ENCODE results near the gene CEBPA.

The CEBPA gene

DNA sequence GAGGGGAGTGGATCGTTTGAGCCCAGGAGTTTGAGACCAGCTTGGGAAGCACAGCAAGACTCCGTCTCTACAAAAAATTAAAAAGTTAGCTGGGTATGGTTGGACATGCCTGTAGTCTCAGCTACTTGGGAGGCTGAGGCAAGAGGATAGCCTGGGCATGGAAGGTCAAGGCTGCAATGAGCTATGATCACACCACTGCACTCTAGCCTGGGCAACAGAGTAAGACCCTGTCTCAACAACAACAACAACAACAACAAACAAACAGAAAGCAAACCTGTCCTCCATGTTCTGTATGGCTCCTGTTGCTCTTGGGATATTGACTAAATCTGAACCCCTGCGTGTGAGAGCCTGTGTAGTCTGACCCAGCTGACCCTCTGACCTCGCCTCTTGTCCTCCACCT is 14.9 kb downstream of the CEBPA start:
- DNase-seq (ENCODE audit: low spot score), result no peak

DNA sequence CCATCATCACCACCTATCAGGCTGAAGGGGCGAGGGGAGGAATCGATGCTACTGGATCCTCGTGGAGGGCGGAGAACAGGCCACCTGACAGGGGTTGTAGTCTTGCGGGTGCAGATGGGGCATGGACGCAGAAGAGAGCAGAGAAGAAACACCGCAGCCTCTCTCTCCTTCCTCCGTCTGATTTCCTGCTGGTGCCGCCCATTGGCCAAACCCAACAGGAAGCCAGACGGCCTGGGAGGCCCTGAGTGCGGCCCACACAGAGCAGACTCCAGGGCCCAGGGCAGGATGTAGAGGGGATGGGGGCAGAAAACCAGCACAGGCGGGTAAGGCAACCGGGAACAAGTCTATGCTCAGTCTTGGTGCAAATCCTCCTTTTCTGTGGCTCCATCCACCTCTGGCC is 15.4 kb downstream of the CEBPA start:
- no peak for DNase-seq (ENCODE audit: low spot score)

DNA sequence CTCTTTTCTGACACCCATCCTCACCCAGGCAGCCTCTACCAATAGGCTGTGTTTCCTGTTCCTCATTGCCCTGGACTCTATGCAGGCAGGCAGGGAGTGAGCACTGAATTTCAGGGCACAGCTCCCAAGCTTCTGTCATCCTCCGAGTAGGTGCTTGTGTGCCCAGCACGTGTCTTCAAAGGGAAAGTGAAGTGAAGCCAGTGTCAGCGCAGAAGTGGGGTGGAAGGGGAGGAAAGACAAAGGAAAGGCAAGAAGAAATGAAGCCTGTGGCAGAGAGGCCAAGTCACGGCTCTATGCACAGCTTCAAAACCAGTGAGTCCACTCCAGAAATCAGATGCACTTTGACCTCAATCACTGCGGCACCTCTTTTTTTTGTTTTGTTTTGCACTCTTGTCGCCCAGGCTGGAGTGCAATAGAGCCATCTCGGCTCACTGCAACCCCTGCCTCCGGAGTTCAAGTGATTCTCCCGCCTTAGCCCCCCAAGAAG is 16.9 kb downstream of the CEBPA start:
- DNase-seq (ENCODE audit: low spot score), result no peak

DNA sequence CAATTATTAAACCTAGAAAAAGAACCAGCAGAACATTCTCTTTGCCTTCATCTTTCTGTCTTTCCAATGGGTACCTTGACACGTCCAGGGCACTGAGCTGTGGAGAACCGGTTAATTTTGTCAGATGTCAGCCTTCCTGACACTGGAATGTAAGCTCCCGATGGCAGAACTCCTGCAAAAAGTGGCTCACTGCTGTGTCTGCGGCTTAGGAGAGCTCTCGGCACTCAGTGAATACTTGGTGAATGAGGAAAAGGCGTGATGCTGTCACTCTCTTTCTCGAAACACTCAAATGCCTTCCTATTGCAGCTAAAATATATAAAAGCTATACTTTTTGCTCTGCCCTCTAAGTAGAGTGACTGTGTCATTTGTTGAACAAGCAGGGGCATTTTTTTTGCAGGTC is 17.6 kb downstream of the CEBPA start:
- DNase-seq (ENCODE audit: low spot score), result no peak

DNA sequence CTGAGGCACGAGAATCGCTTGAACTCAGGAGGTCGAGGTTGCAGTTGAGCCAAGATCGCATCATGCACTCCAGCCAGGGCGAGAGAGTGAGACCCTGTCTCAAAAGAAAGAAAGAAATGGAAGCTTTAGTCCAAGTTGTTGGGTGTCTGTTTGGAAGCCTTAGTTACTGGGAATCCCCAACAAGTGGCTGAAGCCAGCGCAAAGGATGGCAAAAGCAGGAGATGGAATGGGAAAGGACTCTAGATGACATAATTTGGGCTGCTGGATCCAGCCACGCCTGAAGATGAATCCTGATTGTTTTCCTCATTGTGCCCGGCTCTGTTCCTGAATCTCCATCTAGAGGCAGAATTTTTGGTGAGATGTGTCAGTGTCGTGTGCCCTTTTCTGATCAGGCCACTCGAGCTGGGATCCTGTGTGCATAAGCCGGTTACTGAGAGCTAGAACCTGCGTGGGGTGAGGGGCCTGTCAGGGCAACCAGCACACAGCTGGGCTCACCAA is 18.1 kb downstream of the CEBPA start:
- no peak for DNase-seq (ENCODE audit: low spot score)

DNA sequence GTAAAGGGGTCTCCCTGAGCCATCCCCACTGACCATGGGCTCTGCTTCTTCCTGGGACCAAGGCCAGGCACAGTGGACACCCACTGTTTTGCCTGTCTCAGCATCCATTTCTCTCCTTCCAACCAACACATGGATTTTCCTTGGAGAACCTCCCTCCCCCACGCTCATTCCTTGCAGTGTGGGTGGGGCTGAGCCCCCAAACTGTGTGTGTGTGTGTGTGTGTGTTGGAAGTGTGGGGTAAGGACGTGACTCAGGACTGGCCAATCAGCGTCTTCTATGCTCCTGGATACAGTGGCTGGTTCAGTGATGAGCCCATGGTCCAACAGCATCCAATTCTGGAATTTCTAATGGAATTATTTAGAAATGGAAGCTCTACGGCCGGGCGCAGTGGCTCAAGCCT is 18.7 kb downstream of the CEBPA start:
- DNase-seq (ENCODE audit: low spot score), result no peak

DNA sequence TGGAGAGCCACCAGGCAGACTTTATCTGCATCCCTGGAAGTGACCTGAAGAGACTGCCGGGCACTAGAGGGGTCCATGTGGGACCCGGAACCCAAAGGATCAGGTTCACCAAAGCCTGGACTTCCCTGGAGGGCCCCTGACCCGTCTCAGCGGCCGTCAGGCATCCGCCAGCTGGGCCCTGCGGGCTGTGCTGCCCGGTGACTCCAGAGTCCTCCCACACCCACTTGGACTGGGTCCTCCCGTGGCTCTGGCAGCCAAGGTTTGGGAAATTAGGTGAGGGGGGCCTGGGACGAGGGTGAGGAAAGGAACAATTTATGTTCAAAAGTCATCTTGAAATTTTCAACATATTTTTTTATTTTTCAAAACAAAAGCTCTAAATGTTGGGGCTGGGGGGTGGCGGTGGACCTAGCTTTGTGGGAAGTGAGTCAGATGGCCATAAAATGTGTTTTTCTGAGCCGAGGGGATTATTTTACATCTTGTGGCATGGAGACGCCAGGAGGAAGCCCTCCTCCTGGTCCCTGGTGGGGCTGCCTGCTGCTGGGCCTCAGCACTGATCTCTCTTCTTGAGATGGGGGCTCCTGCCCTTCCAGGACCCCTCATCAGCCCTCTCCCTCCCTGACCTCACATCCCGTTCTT is 20.2 kb downstream of the CEBPA start:
- DNase-seq (ENCODE audit: low spot score), result no peak

DNA sequence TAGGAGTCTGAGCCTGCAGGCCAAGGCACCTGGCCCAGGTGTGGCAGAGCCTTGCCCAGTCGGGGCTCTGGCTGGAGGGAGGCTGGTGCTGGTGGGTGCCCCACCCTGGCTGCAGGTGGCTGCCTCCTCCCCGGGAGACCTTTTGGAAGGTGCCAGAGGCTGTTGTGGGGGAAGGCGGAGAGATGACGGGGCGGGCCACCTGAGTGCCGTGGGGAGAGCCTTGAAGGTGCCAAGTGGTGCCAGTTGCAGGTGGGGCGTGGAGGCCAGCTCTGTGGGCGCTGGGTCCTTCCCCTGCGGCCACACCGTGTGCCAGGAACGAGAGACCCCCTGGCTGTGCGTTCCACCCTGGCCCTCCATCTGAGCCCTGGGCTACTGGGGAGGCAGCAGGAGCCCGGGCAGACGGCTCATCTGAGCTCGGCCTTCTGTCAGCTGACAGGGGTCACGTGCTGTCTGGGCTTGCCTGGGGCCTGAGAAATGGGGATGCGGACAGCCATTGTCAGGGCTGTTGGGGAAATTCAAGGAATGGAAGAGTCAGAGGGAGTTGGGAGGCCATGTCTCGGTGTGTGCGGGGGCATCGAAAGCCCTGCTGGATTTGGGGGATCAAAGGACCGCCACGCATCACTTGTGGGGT is 20.9 kb downstream of the CEBPA start:
- no peak for DNase-seq (ENCODE audit: low spot score)

DNA sequence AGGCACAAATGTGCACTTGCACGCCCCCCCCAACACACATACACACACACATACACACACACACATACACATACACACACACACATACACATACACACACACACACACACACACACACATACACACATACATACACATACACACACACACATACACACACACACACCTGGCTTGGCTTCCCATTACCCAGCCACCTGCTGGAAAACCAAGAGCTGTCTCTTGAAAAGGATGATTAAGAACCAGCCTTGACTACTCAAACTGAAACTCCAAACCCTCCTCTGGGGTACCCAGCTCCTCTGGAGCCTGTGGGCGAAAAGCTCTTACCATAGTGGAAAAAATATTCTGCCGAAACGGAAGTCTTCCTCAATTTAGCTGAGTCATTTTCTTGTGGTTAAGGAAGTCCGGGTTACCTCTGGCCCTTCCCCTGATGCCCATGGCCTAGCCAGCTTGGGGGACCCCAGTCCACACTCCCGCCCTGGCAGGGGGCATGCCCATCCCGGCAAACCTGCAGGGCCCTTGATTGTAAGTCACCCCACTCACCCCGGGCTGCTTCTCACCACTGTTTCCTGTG is 21.9 kb downstream of the CEBPA start:
- no peak for DNase-seq (ENCODE audit: low spot score)

DNA sequence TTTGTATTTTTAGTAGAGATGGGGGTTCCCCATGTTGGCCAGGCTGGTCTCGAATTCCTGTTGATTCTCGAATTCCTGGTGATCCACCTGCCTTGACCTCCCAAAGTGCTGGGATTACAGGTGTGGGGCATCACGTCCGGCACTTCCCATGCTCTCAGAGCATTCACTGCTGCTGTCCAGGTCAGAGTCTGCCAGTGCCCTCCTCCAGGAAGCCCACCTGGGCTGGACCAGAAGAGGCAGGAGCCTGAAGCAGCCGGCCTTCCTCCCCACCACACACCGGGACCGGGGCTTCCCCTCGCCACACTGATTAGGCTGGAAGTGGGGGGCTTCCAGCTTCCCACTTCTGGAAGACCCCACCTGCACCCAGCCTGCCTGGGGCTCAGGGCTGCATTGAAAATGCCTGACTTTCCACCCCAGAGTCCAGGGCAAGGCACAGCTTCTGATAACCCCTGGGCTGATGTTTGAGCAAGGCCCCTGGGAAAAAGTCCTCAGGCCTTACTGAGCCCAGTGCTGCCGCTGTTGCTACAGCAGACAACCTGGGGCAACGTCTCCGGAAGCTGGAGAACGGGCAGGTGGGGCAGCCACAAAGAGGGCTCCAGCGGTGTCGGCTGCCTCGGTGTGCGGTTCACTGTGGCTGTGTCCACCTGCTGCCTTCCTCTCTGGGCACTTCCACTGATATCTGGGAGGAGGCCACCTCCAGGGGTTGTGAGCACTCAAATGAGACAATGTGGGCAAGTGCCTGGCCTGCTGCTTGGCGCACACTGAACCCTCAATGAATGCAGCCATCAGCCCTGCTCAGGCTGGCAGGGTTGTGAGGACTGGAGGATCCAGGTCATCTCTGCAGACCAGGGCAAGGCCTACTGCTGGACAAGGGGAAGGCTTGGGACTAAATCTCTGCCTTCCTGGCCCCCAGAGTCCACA is 22.6 kb downstream of the CEBPA start:
- DNase-seq (ENCODE audit: low spot score), result no peak

DNA sequence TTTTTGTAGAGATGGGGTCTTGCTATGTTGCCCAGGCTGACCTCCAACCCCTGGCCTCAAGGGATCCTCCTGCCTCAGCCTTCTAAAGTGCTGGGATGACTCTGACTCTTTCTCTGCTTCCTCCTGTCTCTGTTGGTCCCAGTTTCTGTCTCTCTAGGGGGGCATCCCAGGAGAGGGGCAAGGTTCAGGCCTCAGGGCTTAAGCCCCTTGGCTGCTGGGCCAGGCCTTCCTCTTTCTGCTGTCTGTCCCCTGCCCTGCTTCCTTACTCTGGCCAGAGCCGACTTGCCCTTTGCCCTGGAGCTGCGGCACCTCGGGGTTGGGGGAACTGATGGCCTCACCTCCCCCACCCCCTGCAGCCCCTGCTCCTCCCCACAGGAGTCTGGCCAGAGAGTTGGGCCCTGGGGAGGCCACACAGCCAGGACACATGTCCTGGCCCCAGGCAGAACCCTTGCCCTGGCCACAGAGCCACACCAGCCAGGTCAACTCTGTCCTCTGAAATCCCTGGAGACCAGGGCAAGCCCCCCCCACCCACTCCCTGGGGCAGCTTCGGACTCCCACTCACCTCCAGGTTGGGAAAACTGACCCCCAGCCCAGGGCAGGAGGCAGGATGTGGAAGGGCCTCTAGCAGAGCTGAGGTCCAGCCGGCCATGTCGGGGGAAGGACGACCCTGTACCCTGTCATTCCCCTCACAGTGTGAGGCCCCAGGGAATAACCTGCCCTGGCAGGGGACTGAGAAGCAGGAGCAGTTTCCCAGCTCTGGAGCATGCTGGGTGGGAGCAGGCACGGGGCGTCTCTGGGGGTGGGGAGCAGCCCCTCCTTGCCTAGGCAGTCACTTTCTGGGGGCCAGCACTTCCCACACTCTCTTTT is 23.7 kb downstream of the CEBPA start:
- no peak for DNase-seq (ENCODE audit: low spot score)

DNA sequence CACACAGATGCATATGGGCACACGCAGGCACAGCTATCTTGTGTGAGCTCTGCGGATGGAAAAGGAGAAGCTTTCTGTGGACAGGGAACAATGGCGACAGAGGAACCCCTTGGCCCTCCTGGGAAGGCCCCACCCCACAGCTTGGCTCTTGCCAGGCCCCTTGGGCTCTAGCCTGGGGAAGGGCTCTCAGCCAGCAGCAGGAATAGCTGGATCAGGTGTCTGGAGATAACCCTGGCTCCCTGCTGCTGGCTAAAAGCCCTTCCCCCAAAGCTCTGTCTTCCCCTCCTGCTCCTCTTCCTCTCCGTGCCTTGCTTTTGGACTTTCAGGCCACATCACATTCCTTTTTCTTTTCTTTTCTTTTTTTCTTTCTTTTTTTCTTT is 24.3 kb downstream of the CEBPA start:
- DNase-seq (ENCODE audit: low spot score), result no peak

DNA sequence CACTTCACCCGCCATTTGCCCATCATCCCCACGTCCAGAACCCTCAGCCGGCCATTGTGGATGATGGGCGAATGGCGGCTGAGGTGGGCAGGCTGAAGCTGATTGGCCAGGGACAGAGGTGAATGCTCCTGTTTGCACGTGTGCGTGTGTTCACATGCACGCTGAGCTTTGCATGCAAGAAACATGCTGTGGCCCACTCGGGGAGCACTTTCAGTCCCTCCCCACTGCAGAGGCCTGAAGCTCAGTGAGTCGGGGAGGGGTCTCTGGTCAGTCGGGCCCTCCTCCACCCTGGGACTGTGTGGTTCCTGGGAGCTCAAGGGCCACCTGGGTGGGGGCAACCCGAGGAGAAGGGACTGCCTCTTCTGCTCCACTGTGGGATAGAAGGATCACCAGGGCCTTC is 24.9 kb downstream of the CEBPA start:
- no peak for DNase-seq (ENCODE audit: low spot score)

DNA sequence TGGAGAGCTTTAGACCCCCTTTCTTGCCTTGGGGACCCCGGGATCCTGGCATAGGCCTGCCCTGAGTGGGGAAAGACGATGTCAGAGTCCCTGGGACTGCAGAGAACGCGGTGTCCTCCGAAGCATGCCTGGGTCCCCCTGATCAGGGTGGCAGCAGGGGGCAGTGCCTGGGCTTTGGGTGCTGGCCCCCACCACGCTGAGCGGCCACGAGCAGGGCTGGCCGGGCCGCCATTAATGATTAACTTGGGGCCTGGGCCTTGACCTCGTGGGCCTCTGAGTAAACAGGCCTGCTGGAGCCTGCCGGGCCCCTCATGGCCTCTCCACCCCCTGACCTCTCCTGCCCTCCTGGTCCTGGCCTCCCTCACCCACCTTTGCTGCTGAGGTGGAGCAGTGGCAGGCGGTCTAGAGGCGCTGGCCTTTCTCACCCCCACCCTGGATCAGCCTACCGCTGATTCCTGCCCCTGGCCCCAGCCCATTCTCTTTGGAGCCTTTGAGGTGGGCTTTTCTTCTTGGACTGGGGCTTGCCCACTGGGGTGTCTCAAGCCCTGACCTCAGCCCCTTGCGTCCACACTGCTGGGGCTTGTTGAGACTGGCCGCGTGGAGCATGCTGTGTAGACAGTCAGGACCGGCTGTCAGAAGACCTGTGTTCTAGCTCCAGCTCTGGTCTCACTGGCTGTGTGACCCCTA is 26.3 kb downstream of the CEBPA start:
- no peak for DNase-seq (ENCODE audit: low spot score)

DNA sequence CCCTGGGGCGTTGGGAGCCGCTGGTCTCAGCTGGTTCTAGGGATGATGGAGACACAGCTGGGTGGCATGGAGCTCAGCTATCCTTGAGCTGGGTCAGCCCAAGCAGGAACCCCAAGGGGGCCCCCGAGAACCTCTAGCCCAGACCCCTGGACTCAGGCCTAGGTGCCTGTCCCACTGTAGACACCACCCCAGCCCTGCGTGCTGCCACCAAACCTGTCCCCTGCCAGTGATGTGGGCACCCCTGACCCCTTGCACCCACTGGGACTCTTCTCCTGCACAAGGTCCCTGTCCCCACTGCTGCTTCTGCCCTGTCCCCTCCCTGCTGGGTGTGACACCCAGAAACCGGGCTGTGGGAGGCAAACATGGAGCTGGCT is 26.8 kb downstream of the CEBPA start:
- no peak for DNase-seq (ENCODE audit: low spot score)

DNA sequence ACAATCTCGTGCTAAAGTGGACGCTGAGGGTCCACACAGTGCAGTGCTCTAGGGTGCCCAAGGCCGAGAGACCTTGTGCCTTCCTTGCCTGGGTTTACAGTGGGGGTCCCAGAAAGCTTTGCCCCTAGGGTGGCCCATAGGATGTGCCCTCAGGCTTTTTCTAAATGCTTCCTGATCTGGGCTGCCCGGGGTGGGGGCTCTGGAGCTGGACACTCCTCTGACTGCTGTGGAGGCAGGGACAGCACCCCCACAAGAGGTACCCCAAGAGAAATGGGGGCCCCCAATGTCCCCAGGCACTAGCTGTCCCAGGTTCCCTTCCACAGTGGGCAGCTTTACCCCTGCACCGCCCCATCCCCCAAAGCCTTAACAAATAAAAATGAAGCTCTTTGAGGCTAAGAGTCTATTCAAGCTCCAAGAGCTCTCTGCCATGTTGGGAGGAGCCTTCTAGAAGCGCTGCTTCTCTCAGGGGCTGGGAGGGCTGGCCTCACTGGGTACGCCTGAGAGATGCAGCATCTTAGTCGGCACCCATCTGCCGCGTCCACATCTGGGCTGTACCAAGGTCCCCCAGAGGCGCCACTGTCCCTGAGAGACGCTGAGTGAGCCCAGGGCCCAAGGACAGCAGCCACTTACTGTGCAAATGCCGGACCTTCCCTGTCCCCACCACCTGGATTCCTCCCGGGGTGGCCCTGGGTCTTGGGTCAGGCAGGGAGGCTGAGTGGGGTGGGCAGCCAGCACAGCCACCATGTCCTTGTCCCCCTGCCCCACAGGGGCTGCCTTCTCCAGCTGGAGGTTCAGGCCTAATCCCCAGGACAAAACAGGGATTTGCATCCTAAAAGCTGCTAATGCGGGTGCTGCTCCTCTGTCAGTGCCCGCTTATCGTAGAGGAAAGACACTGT is 27.4 kb downstream of the CEBPA start:
- DNase-seq (ENCODE audit: low spot score), result no peak

DNA sequence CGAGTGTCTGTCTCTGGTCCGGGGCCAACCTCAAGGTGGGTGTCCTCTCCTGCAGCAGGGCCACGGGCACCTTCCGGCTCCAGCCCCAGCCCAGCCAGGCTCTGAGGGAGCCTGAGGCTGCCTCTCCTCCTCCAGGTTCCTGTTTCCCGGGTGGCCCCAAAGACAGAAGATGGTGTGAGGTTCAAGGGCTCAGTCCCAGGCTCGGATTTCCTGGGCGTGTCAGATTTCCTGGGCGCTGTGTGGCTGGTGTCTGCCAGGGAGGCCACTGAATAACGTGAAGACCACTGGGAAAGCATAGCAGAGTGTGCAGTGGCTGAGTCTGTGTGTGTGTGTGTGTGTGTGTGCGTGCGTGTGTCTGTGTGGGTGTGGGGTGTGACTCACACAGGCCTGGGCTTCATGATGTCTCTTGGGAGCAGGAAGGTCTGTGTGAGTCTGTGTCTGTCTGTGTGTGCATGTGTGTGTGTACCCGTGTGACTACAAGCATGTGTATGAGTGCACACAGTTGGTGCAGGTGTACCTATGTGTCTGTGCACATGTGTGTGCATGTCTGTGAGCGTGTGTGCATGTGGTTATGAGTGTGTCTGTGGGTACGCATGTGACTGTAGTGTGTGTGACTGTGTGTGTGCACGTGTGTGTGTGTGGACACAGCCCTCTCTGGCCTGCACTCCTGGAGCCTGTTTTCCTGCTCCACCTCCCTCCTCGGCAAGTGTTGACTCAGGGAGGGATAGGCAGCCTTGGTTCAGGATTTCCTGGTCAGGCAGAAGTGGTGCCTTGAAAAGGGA is 28.3 kb downstream of the CEBPA start:
- peak; percentile 15 for DNase-seq (ENCODE audit: low spot score)

DNA sequence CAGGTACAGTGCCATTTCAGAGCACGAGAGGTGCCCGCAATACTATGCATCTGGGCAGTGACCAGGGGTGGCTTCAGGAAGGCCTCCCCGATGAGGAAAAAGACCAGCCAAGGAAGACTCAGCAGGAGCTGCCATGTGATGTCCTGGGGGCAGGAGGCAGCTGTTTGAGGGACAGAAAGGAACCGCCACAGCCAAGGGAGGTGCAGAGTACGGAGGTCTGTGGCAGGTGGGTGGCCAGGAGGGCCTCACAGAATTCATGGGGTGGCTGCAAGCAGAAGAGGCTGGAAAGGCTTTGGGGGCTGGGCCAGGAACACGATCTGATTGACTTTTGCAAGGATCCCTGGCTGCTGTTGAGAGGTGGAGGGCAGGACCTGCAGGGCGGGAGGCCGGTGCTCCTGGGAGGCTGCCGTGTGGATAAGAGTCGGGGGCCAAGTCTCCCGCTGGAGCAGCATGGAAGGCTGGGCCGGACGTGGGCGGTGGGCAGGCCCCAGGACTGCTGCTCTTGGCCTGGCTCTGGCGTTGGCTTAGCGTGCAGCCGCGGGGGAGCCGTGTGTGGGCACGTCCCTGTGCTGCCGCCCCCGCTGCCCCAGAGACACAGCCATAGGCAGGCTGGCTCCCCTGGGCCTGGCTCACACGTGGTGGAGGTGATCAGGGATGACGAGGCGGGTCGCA is 29.1 kb downstream of the CEBPA start:
- no peak for DNase-seq (ENCODE audit: low spot score)
